ENCODE results near the gene LGALS7.

LGALS7 gene

DNA sequence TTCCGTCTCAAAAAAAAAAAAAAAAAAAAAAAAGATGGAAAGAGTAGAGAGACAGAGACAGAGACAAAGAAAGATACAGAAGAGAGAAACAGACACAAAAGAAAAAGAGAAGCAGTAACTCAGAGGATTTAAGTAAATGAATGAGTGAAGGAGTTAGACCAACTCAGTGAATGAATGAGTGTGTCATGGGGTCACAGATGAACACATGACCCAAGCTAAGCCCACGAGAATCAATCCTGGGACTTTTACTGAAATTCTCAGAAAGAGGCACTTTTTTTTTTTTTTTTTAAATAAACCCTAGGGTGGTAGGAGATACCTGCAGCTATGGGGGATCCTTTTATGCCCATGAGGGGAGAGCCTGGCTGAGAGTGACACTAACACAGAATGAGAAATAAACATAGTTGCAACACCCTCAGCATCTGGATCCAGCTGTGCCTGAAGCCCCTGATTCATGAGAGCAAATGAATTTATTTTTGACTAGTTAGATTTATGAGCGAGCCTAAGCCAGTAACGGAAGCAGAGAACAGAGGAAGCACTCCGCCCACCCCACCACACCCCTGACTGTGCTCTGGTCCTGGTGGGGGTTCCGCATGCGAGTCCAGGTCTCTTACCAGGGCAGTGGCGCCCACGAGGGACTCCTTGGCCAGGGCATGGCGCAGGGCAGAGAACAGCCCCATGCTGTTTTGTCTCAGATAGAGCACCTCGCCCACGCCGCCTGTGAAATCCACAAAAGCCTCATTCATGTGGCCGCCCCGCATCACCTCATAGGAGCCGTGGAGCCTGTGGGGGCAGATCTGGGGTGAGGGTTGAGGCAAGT, 33.7 kb downstream of the LGALS7 start:
- Histone ChIP-seq H3K36me3 (ENCODE audit: low read depth) (no peaks in the 10 kb centered on the region), H3K27me3 (ENCODE audit: insufficient read depth, poor library complexity, severe bottlenecking) (no peaks in the 10 kb centered on the region), H3K9me3 (ENCODE audit: severe bottlenecking) (no peaks in the 10 kb centered on the region), H3K4me3 (ENCODE audit: severe bottlenecking) (no peak overlapping the region), H3K4me1 (ENCODE audit: insufficient read depth, poor library complexity, severe bottlenecking) (no peaks in the 10 kb centered on the region), H3K27ac (ENCODE audit: poor library complexity, severe bottlenecking) (no peak overlapping the region)
- DNase-seq (ENCODE audit: low spot score) = peak; percentile 61
- TF ChIP-seq, protein P1, sequence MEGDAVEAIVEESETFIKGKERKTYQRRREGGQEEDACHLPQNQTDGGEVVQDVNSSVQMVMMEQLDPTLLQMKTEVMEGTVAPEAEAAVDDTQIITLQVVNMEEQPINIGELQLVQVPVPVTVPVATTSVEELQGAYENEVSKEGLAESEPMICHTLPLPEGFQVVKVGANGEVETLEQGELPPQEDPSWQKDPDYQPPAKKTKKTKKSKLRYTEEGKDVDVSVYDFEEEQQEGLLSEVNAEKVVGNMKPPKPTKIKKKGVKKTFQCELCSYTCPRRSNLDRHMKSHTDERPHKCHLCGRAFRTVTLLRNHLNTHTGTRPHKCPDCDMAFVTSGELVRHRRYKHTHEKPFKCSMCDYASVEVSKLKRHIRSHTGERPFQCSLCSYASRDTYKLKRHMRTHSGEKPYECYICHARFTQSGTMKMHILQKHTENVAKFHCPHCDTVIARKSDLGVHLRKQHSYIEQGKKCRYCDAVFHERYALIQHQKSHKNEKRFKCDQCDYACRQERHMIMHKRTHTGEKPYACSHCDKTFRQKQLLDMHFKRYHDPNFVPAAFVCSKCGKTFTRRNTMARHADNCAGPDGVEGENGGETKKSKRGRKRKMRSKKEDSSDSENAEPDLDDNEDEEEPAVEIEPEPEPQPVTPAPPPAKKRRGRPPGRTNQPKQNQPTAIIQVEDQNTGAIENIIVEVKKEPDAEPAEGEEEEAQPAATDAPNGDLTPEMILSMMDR (IDR thresholded peaks at IDR 0.05; ENCODE audit: poor library complexity, severe bottlenecking) = no peak
- no peak for ATAC-seq (ENCODE audit: low read depth)

DNA sequence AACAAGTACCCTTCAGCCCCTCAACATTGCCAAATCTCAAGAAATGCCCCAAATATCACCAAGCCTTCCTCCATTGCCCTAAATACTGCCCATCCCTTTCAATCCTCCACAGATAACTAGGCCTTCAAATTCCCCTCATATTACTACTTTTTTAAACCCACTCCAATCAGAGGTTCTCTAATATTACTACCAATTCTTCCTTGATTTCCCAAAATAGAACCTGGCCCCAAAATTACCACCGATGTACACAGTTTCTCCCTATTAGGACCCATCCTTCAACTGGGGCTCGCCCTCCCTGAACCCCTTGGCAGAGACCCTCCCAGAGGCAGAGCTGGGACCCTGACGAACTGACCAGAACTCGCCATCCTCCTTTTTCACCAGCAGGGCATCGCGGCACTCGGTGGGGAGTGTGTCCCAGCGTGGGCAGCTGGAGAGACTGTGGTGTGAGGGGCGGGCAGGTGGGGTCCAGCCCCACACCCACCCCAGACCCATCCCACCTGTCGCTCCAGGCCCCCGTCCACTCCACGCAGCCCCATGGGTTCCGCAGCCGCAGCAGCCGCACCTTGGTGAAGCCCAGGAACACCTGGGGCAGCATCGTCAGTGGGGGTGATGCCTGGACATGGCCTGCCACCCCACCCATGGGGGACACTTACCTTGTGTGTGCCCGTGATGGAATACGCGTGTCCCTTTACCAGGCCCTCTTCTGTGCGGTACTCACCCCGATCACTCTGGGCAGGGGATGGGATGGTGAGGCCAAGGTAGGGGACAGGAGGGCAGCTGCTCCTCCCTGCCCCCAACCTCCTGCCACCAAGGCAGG, 35.2 kb downstream of the LGALS7 start:
- TF ChIP-seq, protein P1 (IDR thresholded peaks at IDR 0.05; ENCODE audit: poor library complexity, severe bottlenecking) = no peak
- no peaks in the 10 kb centered on the region for H3K9me3 ChIP-seq (ENCODE audit: severe bottlenecking)
- H3K27me3 ChIP-seq (ENCODE audit: insufficient read depth, poor library complexity, severe bottlenecking) = no peaks in the 10 kb centered on the region
- DNase-seq (ENCODE audit: low spot score) = peak; percentile 58
- no peak overlapping the region for H3K27ac ChIP-seq (ENCODE audit: poor library complexity, severe bottlenecking)
- H3K4me3 ChIP-seq (ENCODE audit: severe bottlenecking) = no peak overlapping the region
- no peaks in the 10 kb centered on the region for H3K36me3 ChIP-seq (ENCODE audit: low read depth)
- H3K4me1 ChIP-seq (ENCODE audit: insufficient read depth, poor library complexity, severe bottlenecking) = peaks cover 9% of the 10 kb centered on the region
- no peak for ATAC-seq (ENCODE audit: low read depth)

DNA sequence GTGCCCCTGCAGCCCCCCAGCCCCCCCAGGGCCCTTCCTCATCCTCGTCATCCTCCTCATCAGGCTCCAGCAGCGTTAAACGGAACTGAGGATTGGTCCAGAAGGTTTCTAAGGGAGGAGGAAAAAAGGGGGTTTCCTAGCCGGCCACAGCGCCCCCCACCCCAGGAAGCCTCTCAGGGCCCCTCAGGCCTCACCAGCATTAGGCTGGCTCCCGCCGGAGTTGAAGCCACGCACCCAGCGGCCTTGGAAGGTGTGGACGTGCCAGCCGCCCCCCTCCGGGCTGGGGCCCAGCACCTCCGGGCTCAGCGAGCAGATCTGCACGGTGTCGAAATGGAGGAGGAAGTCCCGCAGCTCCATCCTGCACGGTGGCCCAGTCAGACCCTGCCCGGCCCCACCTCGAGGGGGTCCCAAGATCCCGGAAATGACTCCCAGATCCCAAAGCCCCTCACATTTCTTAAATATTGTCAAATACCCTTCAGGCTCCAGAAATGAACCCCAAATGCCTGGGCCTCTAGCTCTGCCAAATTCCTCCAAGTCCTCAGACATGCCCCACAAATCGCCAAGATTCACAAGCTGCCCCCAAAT, 35.9 kb downstream of the LGALS7 start:
- DNase-seq (ENCODE audit: low spot score) = peak; percentile 58
- peaks cover under 1% of the 10 kb centered on the region; the same call in 1 of the 2 replicates for H3K36me3 ChIP-seq (ENCODE audit: low read depth)
- no peak for ATAC-seq (ENCODE audit: low read depth)
- H3K27me3 ChIP-seq (ENCODE audit: insufficient read depth, poor library complexity, severe bottlenecking) = no peaks in the 10 kb centered on the region
- no peak overlapping the region for H3K27ac ChIP-seq (ENCODE audit: poor library complexity, severe bottlenecking)
- H3K4me1 ChIP-seq (ENCODE audit: insufficient read depth, poor library complexity, severe bottlenecking) = peaks cover 9% of the 10 kb centered on the region
- H3K4me3 ChIP-seq (ENCODE audit: severe bottlenecking) = no peak overlapping the region
- TF ChIP-seq, protein P1 (IDR thresholded peaks at IDR 0.05; ENCODE audit: poor library complexity, severe bottlenecking) = no peak
- H3K9me3 ChIP-seq (ENCODE audit: severe bottlenecking) = no peaks in the 10 kb centered on the region

DNA sequence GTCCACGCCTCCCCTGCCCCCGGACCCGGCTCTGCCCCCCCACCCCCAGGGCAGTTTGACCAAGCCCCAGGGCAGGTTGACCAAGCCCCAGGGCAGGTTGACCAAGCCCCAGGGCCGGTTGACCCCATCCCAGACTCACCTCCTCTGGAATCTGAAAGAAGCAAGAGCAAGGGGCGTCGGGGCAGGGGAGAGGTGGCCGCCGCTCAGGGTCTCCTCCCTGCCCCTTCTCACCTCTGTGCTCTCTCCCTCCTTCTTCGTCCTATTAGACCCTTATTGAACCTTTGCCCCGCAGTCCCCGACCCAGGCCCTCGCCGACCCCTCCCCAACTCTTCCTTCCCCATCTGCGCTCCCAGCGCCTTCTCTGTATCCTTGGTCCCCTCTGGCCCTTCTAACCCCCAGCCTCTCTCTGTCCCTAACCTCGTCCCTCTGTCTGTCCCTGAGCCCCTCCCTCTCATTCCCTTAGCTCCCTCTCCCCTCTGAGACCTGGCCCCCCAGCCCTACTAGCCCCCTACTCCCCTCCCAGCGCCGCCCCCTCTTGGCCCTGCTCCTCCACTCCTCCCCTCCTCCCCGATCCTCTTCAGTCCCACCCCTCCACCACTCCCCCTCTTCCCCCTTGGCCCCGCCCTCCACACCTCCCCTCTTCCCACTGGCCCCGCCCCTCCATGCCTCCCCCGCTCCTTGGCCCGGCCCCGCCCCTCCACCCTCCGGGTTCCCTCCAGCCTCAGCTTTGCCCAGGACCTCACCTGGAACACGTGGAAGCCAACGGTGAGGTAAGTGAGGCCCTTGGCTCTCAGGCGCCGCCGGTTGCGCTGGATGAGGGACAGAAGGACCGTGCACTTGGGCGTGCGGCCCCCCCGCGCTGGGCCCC, 36.7 kb downstream of the LGALS7 start:
- TF ChIP-seq, protein P1 (IDR thresholded peaks at IDR 0.05; ENCODE audit: poor library complexity, severe bottlenecking) = no peak
- Histone ChIP-seq H3K27ac (ENCODE audit: poor library complexity, severe bottlenecking) (no peak overlapping the region), H3K4me1 (ENCODE audit: insufficient read depth, poor library complexity, severe bottlenecking) (peaks cover 9% of the 10 kb centered on the region), H3K36me3 (ENCODE audit: low read depth) (peaks cover 7% of the 10 kb centered on the region), H3K9me3 (ENCODE audit: severe bottlenecking) (no peaks in the 10 kb centered on the region), H3K4me3 (ENCODE audit: severe bottlenecking) (no peak overlapping the region), H3K27me3 (ENCODE audit: insufficient read depth, poor library complexity, severe bottlenecking) (no peaks in the 10 kb centered on the region)
- DNase-seq (ENCODE audit: low spot score) (peak; percentile 76), ATAC-seq (ENCODE audit: low read depth) (no peak)

Data from RWPE2 (cell line).